ENCODE results near the gene ME2. TPM values are rescaled to one million over a fixed set of nuclear protein-coding genes. Genes with fewer than 3 reads are reported as not detected.
"Not testable (repeated sequence)": the region's sequence is repeated elsewhere in the genome, so short reads cannot be mapped to it uniquely, and the experiment has no call there.

The ME2 gene
- total and polyA plus RNA-seq, 2 of the 8 experiments (the other 6 are each of a cell fraction or from before 2014, with no cell fraction given) = 54.7 to 66.9 TPM

GRCh38 chr18:50945918-50946317, 67.0 kb downstream of the ME2 start:
- H2BK20ac ChIP-seq (ENCODE audit: low read length); H3K4me2 ChIP-seq (ENCODE audit: insufficient read depth in 1 of 2, low read depth in 2 of 2, low read length in 2 of 2); H2BK12ac ChIP-seq (ENCODE audit: low read depth, low read length); H3K23ac ChIP-seq (ENCODE audit: insufficient read length); H3K4ac ChIP-seq (replicated peaks; ENCODE audit: insufficient read length, low read depth, low read length); H3K27me3 ChIP-seq (replicated peaks in 1 of 4; ENCODE audit: control insufficient read depth in 3 of 4, extremely low read depth in 1 of 4, insufficient read depth in 3 of 4, low read length in 3 of 4); H4K91ac ChIP-seq (replicated peaks; ENCODE audit: insufficient read length, low read length); FAIRE-seq; H3K56ac ChIP-seq (replicated peaks; ENCODE audit: insufficient read length, low read depth, low read length); H4K20me1 ChIP-seq (replicated peaks in 1 of 2; ENCODE audit: control insufficient read depth in 1 of 2, insufficient read depth in 2 of 2, low read length in 2 of 2); H4K5ac ChIP-seq (ENCODE audit: insufficient read length, low read depth, low read length); H2AFZ ChIP-seq (ENCODE audit: low read length); H3K4me1 ChIP-seq (replicated peaks in 1 of 4; ENCODE audit: control insufficient read depth in 3 of 4, insufficient read depth in 4 of 4, low read length in 3 of 4); H3K9me3 ChIP-seq (ENCODE audit: insufficient read depth in 2 of 2, low read depth in 1 of 2, low read length in 1 of 2); H2BK15ac ChIP-seq (ENCODE audit: low read length); H4K8ac ChIP-seq (ENCODE audit: extremely low read depth, insufficient read depth, low read length); H2AK5ac ChIP-seq (ENCODE audit: low read depth, low read length); H3K18ac ChIP-seq (ENCODE audit: extremely low read depth, low read length); H3K9ac ChIP-seq (replicated peaks in 1 of 4; ENCODE audit: extremely low read depth in 1 of 4, low read depth in 3 of 4, low read length in 3 of 4); H3K4me3 ChIP-seq (ENCODE audit: extremely low read depth in 1 of 4, insufficient read depth in 2 of 4, low read depth in 3 of 4, low read length in 4 of 4); CTCF ChIA-PET (ENCODE audit: partially characterized antibody); H3K27ac ChIP-seq (ENCODE audit: low read depth, low read length); H2BK120ac ChIP-seq (replicated peaks; ENCODE audit: low read depth, low read length); H3K79me1 ChIP-seq (ENCODE audit: low read depth, low read length); DNase-seq (ENCODE audit: low read depth in 1 of 2, low spot score in 2 of 2); POLR2A ChIA-PET (ENCODE audit: partially characterized antibody); H2BK5ac ChIP-seq (ENCODE audit: low read depth, low read length); H3K23me2 ChIP-seq (ENCODE audit: low read depth, low read length); H3K14ac ChIP-seq (ENCODE audit: insufficient read length); H3K79me2 ChIP-seq (ENCODE audit: control insufficient read depth in 1 of 2, insufficient read depth in 2 of 2, low read length in 2 of 2): not testable (repeated sequence)
- peaks cover 0 to 18% (median 1%) of the 10 kb centered on the region in 4 experiments; a peak in 5 of 8 replicates for H3K36me3 ChIP-seq (ENCODE audit: control insufficient read depth in 2 of 4, insufficient read depth in 4 of 4, low read length in 3 of 4)
- 85% methylated on average over 2 of the region's 2 CpGs; no CpG with 5 or more reads in 1 of the 2 experiments for WGBS, 2 experiments (ENCODE audit: extremely low coverage in 1 of 2, insufficient coverage in 1 of 2, insufficient read length in 1 of 2, insufficient replicate concordance in 2 of 2, low coverage in 1 of 2, low lambda C conversion rate in 2 of 2, missing lambda C conversion rate in 1 of 2)

All from H1 (cell line).